Mesenchymal stem cell (in vitro differentiated cells and primary cell): ENCODE measurements around the gene MRPL34.

Experiments used
- DNase-seq: peaks from one replicate; pipeline ENCODE4 v3.0.0-alpha.2; 2013
- H2AFZ ChIP-seq: one replicate; pipeline ENCODE4 v1.6.1; 2013; ENCODE audit warnings: low read depth, mild to moderate bottlenecking, control low read depth, inconsistent platforms, low read length, moderate library complexity
- H2AK5ac ChIP-seq: 2 replicates; pipeline ENCODE4 v1.6.1; 2013; ENCODE audit warnings: low read length, moderate library complexity, mild to moderate bottlenecking, inconsistent platforms; ENCODE audit not compliant: severe bottlenecking
- H2BK120ac ChIP-seq: one replicate; pipeline ENCODE4 v1.6.1; 2013; ENCODE audit warnings: low read depth, mild to moderate bottlenecking, inconsistent platforms, low read length, moderate library complexity
- H2BK12ac ChIP-seq, 2 experiments: one replicate each; pipeline ENCODE4 v1.6.1; 2013; ENCODE audit warnings: inconsistent platforms in 2 of 2, low read length in 2 of 2, mild to moderate bottlenecking in 2 of 2, moderate library complexity in 2 of 2, control low read depth in 1 of 2
- H2BK15ac ChIP-seq: one replicate; pipeline ENCODE4 v1.6.1; 2013; ENCODE audit warnings: mild to moderate bottlenecking, low read depth, inconsistent platforms; ENCODE audit not compliant: poor library complexity, severe bottlenecking
- H2BK5ac ChIP-seq: 2 replicates; pipeline ENCODE4 v1.6.1; 2013; ENCODE audit warnings: low read depth, mild to moderate bottlenecking, low read length, control low read depth, inconsistent platforms; ENCODE audit not compliant: poor library complexity, severe bottlenecking
- H3K14ac ChIP-seq, 2 experiments: one replicate each; pipeline ENCODE4 v1.6.1; 2013; ENCODE audit warnings: inconsistent platforms in 2 of 2, low read length in 2 of 2, control low read depth in 1 of 2, mild to moderate bottlenecking in 1 of 2, moderate library complexity in 1 of 2
- H3K18ac ChIP-seq, 2 experiments: one replicate each; pipeline ENCODE4 v1.6.1; 2013; ENCODE audit warnings: inconsistent platforms in 2 of 2, low read length in 2 of 2, control low read depth in 1 of 2, low read depth in 1 of 2, mild to moderate bottlenecking in 1 of 2
- H3K23ac ChIP-seq, 2 experiments: one replicate each; pipeline ENCODE4 v1.6.1; 2013; ENCODE audit warnings: inconsistent platforms in 2 of 2, low read length in 2 of 2, mild to moderate bottlenecking in 2 of 2, moderate library complexity in 2 of 2, control low read depth in 1 of 2
- H3K27ac ChIP-seq: 2 replicates; pipeline ENCODE4 v1.5.1; 2013; ENCODE audit warnings: mild to moderate bottlenecking, moderate library complexity, low read length, control low read depth, inconsistent platforms; ENCODE audit not compliant: poor library complexity, severe bottlenecking
- H3K27me3 ChIP-seq, 2 experiments: 2 replicates each; pipeline versions ENCODE4 v1.6.1 to v1.7.0; 2013; ENCODE audit warnings: low read length in 2 of 2, mild to moderate bottlenecking in 2 of 2, moderate library complexity in 2 of 2, control low read depth in 1 of 2, inconsistent platforms in 1 of 2; ENCODE audit not compliant: control insufficient read depth in 1 of 2, insufficient read depth in 1 of 2
- H3K36me3 ChIP-seq, 2 experiments: 2 replicates each; pipeline versions ENCODE4 v1.6.1 to v1.7.0; 2013; ENCODE audit warnings: low read length in 2 of 2, control low read depth in 1 of 2, inconsistent platforms in 1 of 2, low read depth in 1 of 2, mild to moderate bottlenecking in 1 of 2; ENCODE audit not compliant: insufficient read depth in 2 of 2, control insufficient read depth in 1 of 2
- H3K4ac ChIP-seq, 2 experiments: one replicate each; pipeline ENCODE4 v1.6.1; 2013; ENCODE audit warnings: inconsistent platforms in 2 of 2, low read length in 2 of 2, mild to moderate bottlenecking in 2 of 2, moderate library complexity in 2 of 2, control low read depth in 1 of 2, low read depth in 1 of 2
- H3K4me1 ChIP-seq: 2 replicates; pipeline ENCODE4 v1.6.1; 2013; ENCODE audit warnings: low read depth, low read length, control low read depth; ENCODE audit not compliant: control insufficient read depth, insufficient read depth
- H3K4me2 ChIP-seq: 2 replicates; pipeline ENCODE4 v1.6.1; 2013; ENCODE audit warnings: low read length, mild to moderate bottlenecking, inconsistent platforms; ENCODE audit not compliant: poor library complexity, severe bottlenecking
- H3K4me3 ChIP-seq, 2 experiments: 2 replicates each; pipeline versions ENCODE4 v1.5.1 to v1.7.0; 2013; ENCODE audit warnings: low read length in 2 of 2, mild to moderate bottlenecking in 2 of 2, control low read depth in 1 of 2, low read depth in 1 of 2; ENCODE audit not compliant: insufficient read depth in 1 of 2
- H3K79me1 ChIP-seq: replicated peaks from 2 replicates; pipeline ENCODE4 v1.6.1; 2013; ENCODE audit warnings: mild to moderate bottlenecking, control low read depth, low read length, inconsistent platforms; ENCODE audit not compliant: poor library complexity, severe bottlenecking
- H3K9ac ChIP-seq: 2 replicates; pipeline ENCODE4 v1.7.0; 2013; ENCODE audit warnings: mild to moderate bottlenecking, low read length, moderate library complexity
- H3K9me3 ChIP-seq: 2 replicates; pipeline ENCODE4 v1.7.0; 2013; ENCODE audit warnings: mild to moderate bottlenecking, low read length; ENCODE audit not compliant: control insufficient read depth
- H4K8ac ChIP-seq: one replicate; pipeline ENCODE4 v1.6.1; 2013; ENCODE audit warnings: inconsistent platforms, mild to moderate bottlenecking, low read length, moderate library complexity
- H4K91ac ChIP-seq: one replicate; pipeline ENCODE4 v1.6.1; 2013; ENCODE audit warnings: mild to moderate bottlenecking, low read length, inconsistent platforms
- WGBS: methylation state at CpG from one replicate; pipeline ENCODE4 v1.1.7; 2013; ENCODE audit warnings: mixed read lengths; 5-methylcytosine and 5-hydroxymethylcytosine counted together

Gene MRPL34

GRCh38 chr19:17303940-17304267, 1.8 kb upstream of the MRPL34 start:
- no peak for DNase-seq
- H3K18ac ChIP-seq: no peak overlapping the region

GRCh38 chr19:17304386-17305215, 1.1 kb upstream of the MRPL34 start:
- peak overlapping the region; percentile 78 for H3K27ac ChIP-seq
- H3K9ac ChIP-seq: peak overlapping the region; percentile 94
- DNase-seq: no peak
- H2BK12ac ChIP-seq: peak overlapping the region; percentile 34 to 86
- peaks cover 33% of the 10 kb centered on the region for H3K79me1 ChIP-seq
- peaks cover 0 to 24% of the 10 kb centered on the region in 2 experiments for H3K36me3 ChIP-seq
- H2BK15ac ChIP-seq: no peak overlapping the region
- H2BK5ac ChIP-seq: no peak overlapping the region
- no peak overlapping the region for H2BK120ac ChIP-seq
- peak overlapping the region; percentile 36 for H2AK5ac ChIP-seq
- H3K9me3 ChIP-seq: no peaks in the 10 kb centered on the region
- no peak overlapping the region for H2AFZ ChIP-seq
- no peak overlapping the region for H3K4me2 ChIP-seq
- no peak overlapping the region for H3K23ac ChIP-seq
- WGBS: 92% methylated on average over 12 of the region's 12 CpGs
- H3K4me3 ChIP-seq: peak overlapping the region in 1 of 2 experiments; percentile 95
- peaks cover 32% of the 10 kb centered on the region for H3K4me1 ChIP-seq
- H3K4ac ChIP-seq: peak overlapping the region in 1 of 2 experiments; percentile 62
- no peaks in the 10 kb centered on the region for H3K27me3 ChIP-seq
- no peak overlapping the region for H3K14ac ChIP-seq
- H4K8ac ChIP-seq: no peak overlapping the region
- no peak overlapping the region for H4K91ac ChIP-seq
- H3K18ac ChIP-seq: peak overlapping the region in 1 of 2 experiments; percentile 50

More at GRCh38 chr19:17303940-17304267, 1.8 kb upstream of the MRPL34 start:
- peak overlapping the region; percentile 89 for H2AK5ac ChIP-seq
- H3K23ac ChIP-seq: no peak overlapping the region
- H2BK15ac ChIP-seq: no peak overlapping the region
- peaks cover 31% of the 10 kb centered on the region for H3K4me1 ChIP-seq
- no peak overlapping the region for H3K4me2 ChIP-seq
- no peaks in the 10 kb centered on the region for H3K9me3 ChIP-seq
- H3K27me3 ChIP-seq: no peaks in the 10 kb centered on the region
- H4K91ac ChIP-seq: no peak overlapping the region
- peaks cover 34% of the 10 kb centered on the region for H3K79me1 ChIP-seq
- H3K36me3 ChIP-seq: peaks cover 0 to 26% of the 10 kb centered on the region in 2 experiments
- H3K14ac ChIP-seq: no peak overlapping the region
- H2BK120ac ChIP-seq: no peak overlapping the region
- peak overlapping the region; percentile 95 for H4K8ac ChIP-seq
- no peak overlapping the region for H2AFZ ChIP-seq
- WGBS: 89% methylated on average over 12 of the region's 12 CpGs
- H3K4me3 ChIP-seq: peak overlapping the region in 1 of 2 experiments; percentile 77
- H2BK5ac ChIP-seq: no peak overlapping the region
- peak overlapping the region; percentile 17 for H3K9ac ChIP-seq
- peak overlapping the region in 1 of 2 experiments; percentile 45 for H3K4ac ChIP-seq
- peak overlapping the region in 1 of 2 experiments; percentile 48 for H2BK12ac ChIP-seq
- no peak overlapping the region for H3K27ac ChIP-seq

- H2AFZ ChIP-seq: peak overlapping the region; percentile 62
- H3K4me3 ChIP-seq: peak overlapping the region in 1 of 2 experiments; percentile 95
- H4K91ac ChIP-seq: no peak overlapping the region
- H3K27ac ChIP-seq: peak overlapping the region; percentile 78
- H3K4ac ChIP-seq: no peak overlapping the region
- peaks cover 33% of the 10 kb centered on the region for H3K4me1 ChIP-seq
- no peak overlapping the region for H3K23ac ChIP-seq
- peaks cover 0 to 19% of the 10 kb centered on the region in 2 experiments for H3K36me3 ChIP-seq
- H3K9me3 ChIP-seq: no peaks in the 10 kb centered on the region
- peak overlapping the region; percentile 94 for H3K9ac ChIP-seq
- H2BK5ac ChIP-seq: no peak overlapping the region
- no peak overlapping the region for H2AK5ac ChIP-seq
- H3K18ac ChIP-seq: no peak overlapping the region
- DNase-seq: no peak
- 4% methylated on average over 7 of the region's 7 CpGs for WGBS
- H3K79me1 ChIP-seq: peaks cover 31% of the 10 kb centered on the region
- no peak overlapping the region for H3K4me2 ChIP-seq
- H2BK12ac ChIP-seq: no peak overlapping the region
- no peak overlapping the region for H3K14ac ChIP-seq
- H2BK120ac ChIP-seq: no peak overlapping the region
- H2BK15ac ChIP-seq: no peak overlapping the region
- H4K8ac ChIP-seq: peak overlapping the region; percentile 62
- no peaks in the 10 kb centered on the region for H3K27me3 ChIP-seq
Measured at GRCh38 chr19:17305216-17305516, 506 bp upstream of the MRPL34 start.

GRCh38 chr19:17306285-17306714, 628 bp downstream of the MRPL34 start:
- peak overlapping the region; percentile 94 for H3K9ac ChIP-seq
- peak overlapping the region; percentile 78 for H3K4me2 ChIP-seq
- H3K18ac ChIP-seq: peak overlapping the region; percentile 90 to 96
- peak overlapping the region; percentile 80 to 95 for H3K4me3 ChIP-seq
- H3K27me3 ChIP-seq: no peaks in the 10 kb centered on the region
- H2AFZ ChIP-seq: peak overlapping the region; percentile 80
- peak overlapping the region; percentile 83 for H4K8ac ChIP-seq
- peak overlapping the region; percentile 27 for H2BK120ac ChIP-seq
- H3K14ac ChIP-seq: peak overlapping the region in 1 of 2 experiments; percentile 9
- no peak overlapping the region for H2AK5ac ChIP-seq
- H3K9me3 ChIP-seq: no peaks in the 10 kb centered on the region
- peak overlapping the region; percentile 64 to 98 for H3K23ac ChIP-seq
- H3K4me1 ChIP-seq: peaks cover 42% of the 10 kb centered on the region
- H3K27ac ChIP-seq: peak overlapping the region; percentile 91
- peaks cover 0 to 8% of the 10 kb centered on the region in 2 experiments for H3K36me3 ChIP-seq
- 11% methylated on average over 26 of the region's 28 CpGs for WGBS
- no peak for DNase-seq
- no peak overlapping the region for H2BK5ac ChIP-seq
- peak overlapping the region; percentile 56 to 82 for H3K4ac ChIP-seq
- peak overlapping the region in 1 of 2 experiments; percentile 10 for H2BK12ac ChIP-seq
- H3K79me1 ChIP-seq: peaks cover 23% of the 10 kb centered on the region
- H4K91ac ChIP-seq: peak overlapping the region; percentile 96
- H2BK15ac ChIP-seq: peak overlapping the region; percentile 95
